Skeletal muscle tissue (tissue), 4 donors: ENCODE measurements around the gene AFF1. TPM values are rescaled to one million over a fixed set of nuclear protein-coding genes. Genes with fewer than 3 reads are reported as not detected.

Experiments used
- H3K27ac ChIP-seq: one replicate; pipeline ENCODE4 v1.7.0; 2013; ENCODE audit warnings: mild to moderate bottlenecking, low read depth, low read length, inconsistent platforms
- H3K27me3 ChIP-seq, 3 donors: one replicate each; pipeline ENCODE4 v1.7.0; 2013; ENCODE audit warnings: low read length in 3 of 3; ENCODE audit not compliant: control insufficient read depth in 3 of 3, insufficient read depth in 3 of 3
- H3K36me3 ChIP-seq, 3 donors: one replicate each; pipeline ENCODE4 v1.7.0; 2013; ENCODE audit warnings: low read length in 3 of 3; ENCODE audit not compliant: control insufficient read depth in 3 of 3, insufficient read depth in 3 of 3
- H3K4me1 ChIP-seq, 3 donors: one replicate each; pipeline ENCODE4 v1.7.0; 2013; ENCODE audit warnings: low read length in 3 of 3, mild to moderate bottlenecking in 3 of 3; ENCODE audit not compliant: control insufficient read depth in 3 of 3, insufficient read depth in 3 of 3
- H3K4me3 ChIP-seq, 3 donors: one replicate each; pipeline ENCODE4 v1.7.0; 2013; ENCODE audit warnings: low read length in 3 of 3
- H3K9ac ChIP-seq, 3 donors: one replicate each; pipeline ENCODE4 v1.7.0; 2013; ENCODE audit warnings: low read length in 3 of 3, mild to moderate bottlenecking in 3 of 3, moderate library complexity in 2 of 3, low read depth in 1 of 3
- H3K9me3 ChIP-seq, 3 donors: one replicate each; pipeline ENCODE4 v1.7.0; 2013; ENCODE audit warnings: low read length in 3 of 3; ENCODE audit not compliant: control insufficient read depth in 3 of 3
- total RNA-seq: library from RNA; depleted of rRNA; stranded (reverse); fragments of >200 nt; gene quantifications from one replicate; pipeline ENCODE4 v1.2.3, GENCODE V29; 2014
- donor health status: Osteomylitis.

AFF1 gene
- total RNA-seq, 1 donor from 2014 or later, result 21.9 TPM

DNA sequence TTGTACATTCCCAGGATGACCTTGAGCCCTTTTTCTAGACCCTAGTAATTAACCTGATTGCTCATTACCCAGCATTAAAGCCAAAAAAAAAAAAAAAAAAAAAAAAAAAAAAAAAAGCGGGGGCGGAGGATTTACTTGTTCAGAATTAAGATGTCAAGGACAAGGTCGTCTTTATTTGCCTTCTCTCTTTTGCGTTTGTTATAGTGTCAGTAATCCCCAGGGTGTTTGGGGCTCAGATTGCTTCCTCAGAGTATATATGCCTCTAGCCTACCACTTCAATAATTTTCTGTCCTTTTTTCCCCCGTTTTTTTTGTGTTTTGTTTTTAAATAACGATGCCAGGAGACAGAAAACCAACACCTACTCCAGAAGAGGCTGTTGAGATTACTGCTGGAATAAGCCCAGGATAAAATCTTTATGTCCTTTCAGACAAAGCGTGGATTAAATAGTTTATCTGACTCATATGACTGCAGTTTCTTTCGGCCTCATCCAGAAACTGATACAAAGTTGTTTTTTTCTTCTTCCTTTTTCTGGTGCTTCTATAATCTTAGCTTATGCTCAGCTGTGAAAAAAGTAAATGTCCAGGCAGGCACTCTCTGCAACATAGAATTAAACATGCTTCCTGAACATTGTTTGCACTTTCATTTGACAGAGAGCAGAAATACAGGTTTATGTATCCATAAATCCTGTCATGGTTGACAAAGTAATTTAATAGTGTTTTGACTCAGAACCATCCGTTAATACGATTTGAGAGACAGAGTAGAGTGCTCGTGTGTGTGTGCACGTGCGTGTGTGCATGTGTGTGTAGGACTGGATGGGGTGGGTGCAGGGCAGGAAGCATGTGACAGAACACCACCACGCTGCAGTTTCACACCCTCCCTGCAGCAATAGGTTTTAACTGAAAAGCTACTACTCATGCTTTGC lies 138.6 kb downstream of the AFF1 start:
- Histone ChIP-seq H3K9ac (peak overlapping the region in 2 of 3 donors; percentile 16 to 34), H3K36me3 (no peaks in the 10 kb centered on the region), H3K27me3 (no peaks in the 10 kb centered on the region), H3K4me1 (peaks cover 29 to 39% (median 37%) of the 10 kb centered on the region in 3 donors), H3K9me3 (no peaks in the 10 kb centered on the region), H3K27ac (peak overlapping the region; percentile 41), H3K4me3 (peak overlapping the region; percentile 15 to 28 (median 27))

GRCh38 chr4:87074121-87074488 lies 139.3 kb downstream of the AFF1 start:
- Histone ChIP-seq H3K4me3 (peak overlapping the region in 1 of 3 donors; percentile 28), H3K9me3 (no peaks in the 10 kb centered on the region), H3K36me3 (no peaks in the 10 kb centered on the region), H3K4me1 (peaks cover 28 to 39% (median 37%) of the 10 kb centered on the region in 3 donors), H3K27me3 (no peaks in the 10 kb centered on the region), H3K9ac (no peak overlapping the region), H3K27ac (peak overlapping the region; percentile 41)

GRCh38 chr4:87075876-87076275 lies 141.1 kb downstream of the AFF1 start:
- Histone ChIP-seq H3K4me3 (no peak overlapping the region), H3K9me3 (no peaks in the 10 kb centered on the region), H3K36me3 (no peaks in the 10 kb centered on the region), H3K4me1 (peaks cover 44 to 55% (median 49%) of the 10 kb centered on the region in 3 donors), H3K27me3 (no peaks in the 10 kb centered on the region), H3K9ac (no peak overlapping the region), H3K27ac (no peak overlapping the region)

GRCh38 chr4:87076690-87077358 lies 142.0 kb downstream of the AFF1 start:
- Histone ChIP-seq H3K4me1 (peaks cover 51 to 62% (median 51%) of the 10 kb centered on the region in 3 donors), H3K4me3 (no peak overlapping the region), H3K36me3 (no peaks in the 10 kb centered on the region), H3K9ac (no peak overlapping the region), H3K27ac (no peak overlapping the region), H3K27me3 (no peaks in the 10 kb centered on the region), H3K9me3 (no peaks in the 10 kb centered on the region)

- Histone ChIP-seq H3K27me3 (no peaks in the 10 kb centered on the region), H3K27ac (peak overlapping the region; percentile 75), H3K4me3 (peak overlapping the region in 2 of 3 donors; percentile 5 to 59), H3K36me3 (no peaks in the 10 kb centered on the region), H3K9me3 (no peaks in the 10 kb centered on the region), H3K4me1 (peaks cover 56 to 67% (median 57%) of the 10 kb centered on the region in 3 donors), H3K9ac (peak overlapping the region in 1 of 3 donors; percentile 24)
These were observed 143.2 kb downstream of the AFF1 start for GRCh38 chr4:87077914-87078585.

GRCh38 chr4:87078987-87079486 lies 144.2 kb downstream of the AFF1 start:
- Histone ChIP-seq H3K9ac (peak overlapping the region; percentile 24 to 35 (median 34)), H3K9me3 (no peaks in the 10 kb centered on the region), H3K4me1 (peaks cover 48 to 59% (median 52%) of the 10 kb centered on the region in 3 donors), H3K27ac (peak overlapping the region; percentile 75), H3K4me3 (peak overlapping the region in 2 of 3 donors; percentile 29 to 59), H3K36me3 (peaks cover 0 to under 1% (median 0%) of the 10 kb centered on the region in 3 donors), H3K27me3 (no peaks in the 10 kb centered on the region)

DNA sequence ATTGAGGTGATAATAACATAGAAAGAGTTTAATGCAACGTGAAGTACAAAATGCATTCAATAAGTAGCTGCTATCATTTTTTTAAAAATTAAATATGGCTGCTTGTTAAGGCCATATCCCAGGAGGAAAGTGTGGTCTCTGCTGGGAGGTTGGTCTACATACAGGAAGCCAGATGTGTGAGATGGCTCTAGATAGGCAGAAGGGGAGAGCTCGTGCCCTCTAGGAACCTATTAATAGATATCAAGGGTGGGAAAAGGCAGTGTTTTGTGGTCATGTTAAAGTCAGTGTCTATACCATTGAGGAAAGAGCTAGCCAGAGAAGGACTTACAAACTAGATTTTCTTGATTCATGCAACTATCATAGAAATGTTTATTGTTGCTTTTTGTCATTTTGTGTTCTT lies 145.2 kb downstream of the AFF1 start:
- Histone ChIP-seq H3K9ac (no peak overlapping the region), H3K36me3 (peaks cover 0 to 2% (median 0%) of the 10 kb centered on the region in 3 donors), H3K9me3 (no peaks in the 10 kb centered on the region), H3K27ac (peak overlapping the region; percentile 75), H3K4me1 (peaks cover 44 to 61% (median 45%) of the 10 kb centered on the region in 3 donors), H3K4me3 (no peak overlapping the region), H3K27me3 (no peaks in the 10 kb centered on the region)

DNA sequence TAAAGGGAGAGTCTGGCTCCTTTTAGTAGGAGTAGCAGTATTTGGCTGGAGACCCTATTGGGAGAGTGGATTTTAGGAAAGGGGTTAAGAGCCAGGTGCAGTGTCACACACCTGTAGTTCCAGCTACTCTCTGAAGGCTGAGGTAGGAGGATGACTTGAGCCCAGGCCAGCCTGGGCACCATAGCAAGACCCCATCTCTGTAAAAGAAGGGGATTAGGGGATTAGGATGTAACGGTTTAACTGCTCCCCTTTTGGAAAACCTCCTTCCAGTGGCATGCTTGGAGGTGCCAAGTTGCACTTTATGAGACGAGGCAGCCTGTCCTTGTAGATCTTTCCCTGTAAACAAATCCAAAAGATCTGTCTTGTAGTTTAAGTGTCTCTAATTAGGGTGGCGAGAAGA lies 145.7 kb downstream of the AFF1 start:
- no peak overlapping the region for H3K9ac ChIP-seq
- peaks cover 0 to 2% (median 0%) of the 10 kb centered on the region in 3 donors for H3K36me3 ChIP-seq
- peaks cover 44 to 61% (median 45%) of the 10 kb centered on the region in 3 donors for H3K4me1 ChIP-seq

GRCh38 chr4:87081826-87082225 lies 147.0 kb downstream of the AFF1 start:
- Histone ChIP-seq H3K4me1 (peaks cover 53 to 63% (median 58%) of the 10 kb centered on the region in 3 donors), H3K9ac (no peak overlapping the region), H3K27ac (peak overlapping the region; percentile 20), H3K27me3 (no peaks in the 10 kb centered on the region), H3K9me3 (no peaks in the 10 kb centered on the region), H3K36me3 (peaks cover 0 to 8% (median 0%) of the 10 kb centered on the region in 3 donors), H3K4me3 (no peak overlapping the region)

More for the DNA sequence above, 145.7 kb downstream of the AFF1 start:
- H3K4me3 ChIP-seq, result peak overlapping the region in 1 of 3 donors; percentile 6
- H3K27ac ChIP-seq, result peak overlapping the region; percentile 75
- no peaks in the 10 kb centered on the region for H3K9me3 ChIP-seq
- H3K27me3 ChIP-seq, result no peaks in the 10 kb centered on the region
